Panc1 (cell line): ENCODE results near the gene VTI1A. TPM values are rescaled to one million over a fixed set of nuclear protein-coding genes. Genes with fewer than 3 reads are reported as not detected.

Experiments used
- ATAC-seq: fragments of 200-7000 bp; cut with Tn5 transposase; 2 replicates; pipeline ENCODE4 v1.9.1; 2020; ENCODE audit warnings: mild to moderate bottlenecking, moderate library complexity
- BruUV-seq: library from RNA; stranded (reverse); fragments of 400-500 nt; replicated peaks from 2 replicates; lab custom pipeline; 2021; lab: Mats Ljungman, UMichigan
- CTCF ChIA-PET: fragments of 300-600 bp; sonication (Branson Sonifier 250); formaldehyde crosslinking; loops from one replicate; lab custom pipeline; 2022; ENCODE audit warnings: antibody characterized with exemption; lab: Charles Lee
- POLR2A ChIA-PET: fragments of 300-600 bp; sonication (Branson Sonifier 250); formaldehyde crosslinking; loops from one replicate; lab custom pipeline; 2022; ENCODE audit warnings: antibody characterized with exemption; lab: Charles Lee
- DNase-seq: peaks from one replicate; pipeline ENCODE4 v3.0.0-alpha.2; 2010; ENCODE audit warnings: low read depth, low spot score
- H3K27ac ChIP-seq: 2 replicates; pipeline ENCODE4 v1.5.1; 2011; ENCODE audit warnings: mild to moderate bottlenecking, low read length, inconsistent platforms
- H3K27me3 ChIP-seq: fragments of 200-500 bp; sonication (Bioruptor generic); 2 replicates; pipeline ENCODE4 v1.6.0; 2014; ENCODE audit warnings: low read length, inconsistent platforms; ENCODE audit not compliant: control insufficient read depth, insufficient read depth
- H3K36me3 ChIP-seq: fragments of 200-500 bp; sonication (Bioruptor generic); 2 replicates; pipeline ENCODE4 v1.5.1; 2014; ENCODE audit warnings: inconsistent platforms, mild to moderate bottlenecking, low read length, moderate library complexity; ENCODE audit not compliant: control insufficient read depth, insufficient read depth
- H3K4me1 ChIP-seq: 2 replicates; pipeline ENCODE4 v1.5.1; 2011; ENCODE audit warnings: inconsistent platforms, mild to moderate bottlenecking, low read length, moderate library complexity; ENCODE audit not compliant: control insufficient read depth, insufficient read depth
- H3K4me3 ChIP-seq, 2 experiments: 2 replicates each; pipeline ENCODE4 v1.5.1; 2011 to 2012; ENCODE audit warnings: low read depth in 2 of 2, low read length in 2 of 2, mild to moderate bottlenecking in 2 of 2, inconsistent platforms in 1 of 2, moderate library complexity in 1 of 2
- H3K9me3 ChIP-seq: fragments of 200-500 bp; sonication (Bioruptor generic); 2 replicates; pipeline ENCODE4 v1.5.1; 2014; ENCODE audit warnings: low read depth, mild to moderate bottlenecking, inconsistent platforms, low read length, moderate library complexity; ENCODE audit not compliant: control insufficient read depth, insufficient read depth
- CTCF ChIP-seq: fragments of 450-650 bp; IDR thresholded peaks from 2 replicates; pipeline ENCODE4 v1.5.1; 2017; ENCODE audit warnings: mild to moderate bottlenecking
- POLR2AphosphoS5 ChIP-seq: IDR thresholded peaks from 2 replicates; pipeline ENCODE4 v1.6.1; 2012; ENCODE audit warnings: mild to moderate bottlenecking, low read depth, low read length, moderate library complexity
- SIN3A ChIP-seq: IDR thresholded peaks from 2 replicates; pipeline ENCODE4 v1.6.1; 2012; ENCODE audit warnings: low read depth, mild to moderate bottlenecking, low read length, moderate library complexity, borderline replicate concordance; ENCODE audit not compliant: insufficient read depth
- TCF7L2 ChIP-seq: IDR thresholded peaks from 2 replicates; pipeline ENCODE4 v1.6.1; 2011; ENCODE audit warnings: mild to moderate bottlenecking, low read depth, low read length, inconsistent platforms
- in situ Hi-C: cut with HindIII; loops from 2 replicates; pipeline ENCODE4 v1.10.0; 2016; ENCODE audit warnings: low sequenced_read_pairs, low pct_unique_long_range_greater_than_20kb
- intact Hi-C: fragments of 100-400 bp; cut with micrococcal nuclease; formaldehyde crosslinking; loops from one replicate; pipeline ENCODE4 v1.10.0; 2022; ENCODE audit not compliant: unreplicated experiment
- total RNA-seq: library from RNA; stranded (reverse); gene quantifications from one replicate; pipeline ENCODE4 v1.2.1, GENCODE V29; 2021; ENCODE audit not compliant: unreplicated experiment
- TF ChIP-seq, protein P1 (sequence below), 2 experiments: IDR thresholded peaks; 2 replicates each; pipeline ENCODE4 v1.6.1; 2011 to 2012; ENCODE audit warnings: low read depth in 2 of 2, control low read depth in 1 of 2, low read length in 1 of 2, mild to moderate bottlenecking in 1 of 2, moderate library complexity in 1 of 2; ENCODE audit not compliant: insufficient read depth in 1 of 2

The VTI1A gene
- total RNA-seq, 1 experiment from 2014 or later = 36.3 TPM

GRCh38 chr10:112583236-112583939, 136.4 kb downstream of the VTI1A start:
- no peak for TF ChIP-seq TCF7L2
- no peak for TF ChIP-seq SIN3A
- TF ChIP-seq, protein P1, sequence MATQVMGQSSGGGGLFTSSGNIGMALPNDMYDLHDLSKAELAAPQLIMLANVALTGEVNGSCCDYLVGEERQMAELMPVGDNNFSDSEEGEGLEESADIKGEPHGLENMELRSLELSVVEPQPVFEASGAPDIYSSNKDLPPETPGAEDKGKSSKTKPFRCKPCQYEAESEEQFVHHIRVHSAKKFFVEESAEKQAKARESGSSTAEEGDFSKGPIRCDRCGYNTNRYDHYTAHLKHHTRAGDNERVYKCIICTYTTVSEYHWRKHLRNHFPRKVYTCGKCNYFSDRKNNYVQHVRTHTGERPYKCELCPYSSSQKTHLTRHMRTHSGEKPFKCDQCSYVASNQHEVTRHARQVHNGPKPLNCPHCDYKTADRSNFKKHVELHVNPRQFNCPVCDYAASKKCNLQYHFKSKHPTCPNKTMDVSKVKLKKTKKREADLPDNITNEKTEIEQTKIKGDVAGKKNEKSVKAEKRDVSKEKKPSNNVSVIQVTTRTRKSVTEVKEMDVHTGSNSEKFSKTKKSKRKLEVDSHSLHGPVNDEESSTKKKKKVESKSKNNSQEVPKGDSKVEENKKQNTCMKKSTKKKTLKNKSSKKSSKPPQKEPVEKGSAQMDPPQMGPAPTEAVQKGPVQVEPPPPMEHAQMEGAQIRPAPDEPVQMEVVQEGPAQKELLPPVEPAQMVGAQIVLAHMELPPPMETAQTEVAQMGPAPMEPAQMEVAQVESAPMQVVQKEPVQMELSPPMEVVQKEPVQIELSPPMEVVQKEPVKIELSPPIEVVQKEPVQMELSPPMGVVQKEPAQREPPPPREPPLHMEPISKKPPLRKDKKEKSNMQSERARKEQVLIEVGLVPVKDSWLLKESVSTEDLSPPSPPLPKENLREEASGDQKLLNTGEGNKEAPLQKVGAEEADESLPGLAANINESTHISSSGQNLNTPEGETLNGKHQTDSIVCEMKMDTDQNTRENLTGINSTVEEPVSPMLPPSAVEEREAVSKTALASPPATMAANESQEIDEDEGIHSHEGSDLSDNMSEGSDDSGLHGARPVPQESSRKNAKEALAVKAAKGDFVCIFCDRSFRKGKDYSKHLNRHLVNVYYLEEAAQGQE (IDR thresholded peaks at IDR 0.05; ENCODE audit: insufficient read depth in 1 of 2, low read depth in 2 of 2, low read length in 1 of 2) = no peak
- TF ChIP-seq CTCF = no peak
- intact Hi-C loops = no loop called here
- no TSS peak for BruUV-seq

GRCh38 chr10:112584276-112584675, 137.3 kb downstream of the VTI1A start:
- Histone ChIP-seq H3K9me3 (no peaks in the 10 kb centered on the region), H3K4me1 (no peaks in the 10 kb centered on the region), H3K27ac (no peak overlapping the region), H3K4me3 (no peak overlapping the region), H3K36me3 (no peaks in the 10 kb centered on the region), H3K27me3 (no peaks in the 10 kb centered on the region)
- intact Hi-C loops (no loop called here), in situ Hi-C loops (no loop called here)
- no TSS peak for BruUV-seq
- ATAC-seq (no peak), DNase-seq (no peak)
- CTCF ChIA-PET = no interaction called here
- POLR2A ChIA-PET = no interaction called here
- no peak for TF ChIP-seq POLR2AphosphoS5
- TF ChIP-seq TCF7L2 = no peak
- TF ChIP-seq, protein P1 (IDR thresholded peaks at IDR 0.05; ENCODE audit: insufficient read depth in 1 of 2, low read depth in 2 of 2, low read length in 1 of 2) = no peak
- TF ChIP-seq SIN3A = no peak
- no peak for TF ChIP-seq CTCF

More at GRCh38 chr10:112583236-112583939, 136.4 kb downstream of the VTI1A start:
- ChIA-PET CTCF (no interaction called here), POLR2A (no interaction called here)
- H3K36me3 ChIP-seq = no peaks in the 10 kb centered on the region
- in situ Hi-C loops = no loop called here
- H3K9me3 ChIP-seq = no peaks in the 10 kb centered on the region
- DNase-seq = no peak
- H3K27me3 ChIP-seq = no peaks in the 10 kb centered on the region
- no peak overlapping the region for H3K4me3 ChIP-seq
- ATAC-seq = no peak
- H3K27ac ChIP-seq = no peak overlapping the region
- H3K4me1 ChIP-seq = no peaks in the 10 kb centered on the region
